ENCODE data around the gene MAP3K14. TPM values are rescaled to one million over a fixed set of nuclear protein-coding genes. Genes with fewer than 3 reads are reported as not detected.
"Not testable (repeated sequence)": the region's sequence is repeated elsewhere in the genome, so short reads cannot be mapped to it uniquely, and the experiment has no call there.

MAP3K14 gene
- total and polyA plus RNA-seq, 8 donors = 6.1 to 16.4 (median 8.1) TPM

- H3K4me3 ChIP-seq = no peak overlapping the region
- H3K27me3 ChIP-seq = no peaks in the 10 kb centered on the region
- H3K36me3 ChIP-seq = no peaks in the 10 kb centered on the region
- WGBS, 2 donors = 98% methylated on average over 2 of the region's 2 CpGs
- H3K9me3 ChIP-seq = no peaks in the 10 kb centered on the region
- H3K4me1 ChIP-seq = no peaks in the 10 kb centered on the region
- TF ChIP-seq CTCF (IDR thresholded peaks at IDR 0.05) = no peak
- no peak for ATAC-seq
- no peak for DNase-seq
- no peak overlapping the region for H3K27ac ChIP-seq
- intact Hi-C loops (cut with DNase I) = no loop called here
- FAIRE-seq = no peak
Measured at GRCh38 chr17:45351831-45352230, 35.0 kb upstream of the MAP3K14 start.

GRCh38 chr17:45347444-45347843 is 30.6 kb upstream of the MAP3K14 start:
- intact Hi-C loops (cut with DNase I) = no loop called here
- Histone ChIP-seq H3K27ac (no peak overlapping the region), H3K4me1 (no peaks in the 10 kb centered on the region), H3K4me3 (no peak overlapping the region), H3K9me3 (no peaks in the 10 kb centered on the region), H3K27me3 (no peaks in the 10 kb centered on the region), H3K36me3 (no peaks in the 10 kb centered on the region)
- FAIRE-seq = no peak
- ATAC-seq = no peak
- DNase-seq = no peak
- WGBS, 2 donors = 83 to 88% methylated on average over 6 of the region's 6 CpGs
- no peak for TF ChIP-seq CTCF (IDR thresholded peaks at IDR 0.05)

- FAIRE-seq (no peak), ATAC-seq (peak in 2 of 4 donors; percentile 39 to 46), DNase-seq (peak in 1 of 6 donors; percentile 5)
- intact Hi-C loops (cut with DNase I) = no loop called here
- Histone ChIP-seq H3K9me3 (no peaks in the 10 kb centered on the region), H3K36me3 (no peaks in the 10 kb centered on the region), H3K27me3 (no peaks in the 10 kb centered on the region), H3K27ac (no peak overlapping the region), H3K4me3 (no peak overlapping the region), H3K4me1 (no peaks in the 10 kb centered on the region)
- TF ChIP-seq CTCF (IDR thresholded peaks at IDR 0.05) = no peak
- WGBS, 2 donors = 87 to 93% methylated on average over 13 of the region's 13 CpGs
Measured at GRCh38 chr17:45346216-45347015, 29.6 kb upstream of the MAP3K14 start.

- Histone ChIP-seq H3K4me3 (no peak overlapping the region), H3K36me3 (no peaks in the 10 kb centered on the region), H3K9me3 (no peaks in the 10 kb centered on the region), H3K27me3 (no peaks in the 10 kb centered on the region), H3K4me1 (no peaks in the 10 kb centered on the region), H3K27ac (no peak overlapping the region)
- no peak for FAIRE-seq
- DNase-seq = peak in 1 of 6 donors; percentile 3
- no peak for TF ChIP-seq CTCF (IDR thresholded peaks at IDR 0.05)
- intact Hi-C loops (cut with DNase I) = no loop called here
- 37 to 38% methylated on average over 3 of the region's 3 CpGs for WGBS, 2 donors
- peak in 3 of 4 donors; percentile 26 to 70 (median 58) for ATAC-seq
Measured at GRCh38 chr17:45345554-45346215, 28.9 kb upstream of the MAP3K14 start.

GRCh38 chr17:45345246-45345553 is 28.4 kb upstream of the MAP3K14 start:
- DNase-seq (peak in 1 of 6 donors; percentile 21), ATAC-seq (no peak), FAIRE-seq (no peak)
- no peaks in the 10 kb centered on the region for H3K27me3 ChIP-seq
- H3K27ac ChIP-seq = no peak overlapping the region
- WGBS, 2 donors = 68 to 69% methylated on average over 3 of the region's 3 CpGs
- TF ChIP-seq CTCF (IDR thresholded peaks at IDR 0.05) = no peak
- no peaks in the 10 kb centered on the region for H3K9me3 ChIP-seq
- intact Hi-C loops (cut with DNase I) = no loop called here
- H3K36me3 ChIP-seq = no peaks in the 10 kb centered on the region
- H3K4me3 ChIP-seq = no peak overlapping the region
- H3K4me1 ChIP-seq = no peaks in the 10 kb centered on the region

- peak in 1 of 6 donors; percentile 20 for DNase-seq
Measured at GRCh38 chr17:45343967-45344664, 27.3 kb upstream of the MAP3K14 start.

More at GRCh38 chr17:45343967-45344664, 27.3 kb upstream of the MAP3K14 start:
- H3K36me3 ChIP-seq; H3K4me1 ChIP-seq; H3K27ac ChIP-seq; H3K9me3 ChIP-seq; H3K4me3 ChIP-seq; intact Hi-C loops (cut with DNase I); ATAC-seq; H3K27me3 ChIP-seq; FAIRE-seq: not testable (repeated sequence)
- WGBS, 2 donors = 91 to 97% methylated on average over 10 of the region's 10 CpGs
